Measurements from ENCODE around the gene ZNF384.
A peak's percentile ranks its signal among the peaks of the same experiment; 100 is the strongest.

Gene ZNF384

DNA sequence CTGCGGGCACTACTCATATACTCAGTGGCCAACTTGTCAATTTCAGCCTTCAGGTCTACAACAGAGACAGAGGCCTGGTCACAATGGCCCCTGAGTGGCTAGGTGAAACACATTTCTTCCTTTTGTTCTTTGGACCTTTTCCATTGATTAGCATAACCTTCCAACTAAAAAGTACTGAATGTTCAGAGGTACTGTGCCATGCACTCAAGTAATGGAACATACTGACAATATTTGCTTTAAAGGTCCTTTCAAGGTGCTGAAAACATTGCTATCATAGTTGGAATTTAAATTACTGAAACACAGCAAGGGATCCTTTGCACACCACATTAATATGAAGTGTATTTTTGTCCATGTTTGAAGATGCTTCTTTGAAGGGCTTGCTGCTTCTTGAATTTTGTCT is 35.8 kb downstream of the ZNF384 start:
- DNase-seq (ENCODE audit: low spot score) = no peak

DNA sequence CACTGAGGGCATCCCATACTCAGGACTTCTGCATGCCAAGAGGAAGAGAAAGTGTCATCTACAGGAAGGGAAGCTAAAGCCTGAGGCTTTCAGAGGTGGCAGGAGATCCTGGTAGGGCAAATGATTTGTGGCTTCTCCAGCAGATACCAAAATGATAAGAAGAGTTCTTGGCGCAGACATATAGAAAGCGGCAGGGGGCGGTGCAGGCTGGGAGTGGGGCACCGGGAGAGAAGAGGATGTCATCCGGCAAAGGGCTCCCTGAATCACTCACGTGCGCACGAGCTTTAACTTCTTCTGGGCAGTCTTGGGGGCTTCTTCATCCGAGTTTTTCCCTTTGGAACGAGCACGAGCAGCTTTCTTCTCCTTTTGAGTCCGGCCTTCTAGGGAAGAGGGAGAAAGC is 36.8 kb downstream of the ZNF384 start:
- no peak for DNase-seq (ENCODE audit: low spot score)

DNA sequence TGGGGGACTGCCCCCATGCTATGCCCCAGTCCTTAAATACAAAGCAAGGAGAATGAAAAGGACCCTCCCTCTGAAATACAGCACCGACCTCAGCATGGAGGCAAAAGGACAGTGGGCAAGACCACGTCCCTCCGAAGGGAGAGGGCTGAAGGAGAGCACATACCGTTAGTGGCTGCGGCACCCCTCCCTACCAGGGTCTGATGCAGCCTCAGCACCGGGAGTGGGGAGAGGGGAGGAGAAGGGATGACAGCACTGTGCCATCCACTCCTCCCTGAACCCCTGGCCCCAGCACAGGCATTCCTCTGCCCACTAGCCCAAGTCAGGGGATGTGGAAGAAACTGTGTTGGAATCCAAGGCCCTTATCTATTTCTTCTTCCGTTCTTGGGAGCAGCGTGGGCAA is 38.3 kb downstream of the ZNF384 start:
- no peak for DNase-seq (ENCODE audit: low spot score)

DNA sequence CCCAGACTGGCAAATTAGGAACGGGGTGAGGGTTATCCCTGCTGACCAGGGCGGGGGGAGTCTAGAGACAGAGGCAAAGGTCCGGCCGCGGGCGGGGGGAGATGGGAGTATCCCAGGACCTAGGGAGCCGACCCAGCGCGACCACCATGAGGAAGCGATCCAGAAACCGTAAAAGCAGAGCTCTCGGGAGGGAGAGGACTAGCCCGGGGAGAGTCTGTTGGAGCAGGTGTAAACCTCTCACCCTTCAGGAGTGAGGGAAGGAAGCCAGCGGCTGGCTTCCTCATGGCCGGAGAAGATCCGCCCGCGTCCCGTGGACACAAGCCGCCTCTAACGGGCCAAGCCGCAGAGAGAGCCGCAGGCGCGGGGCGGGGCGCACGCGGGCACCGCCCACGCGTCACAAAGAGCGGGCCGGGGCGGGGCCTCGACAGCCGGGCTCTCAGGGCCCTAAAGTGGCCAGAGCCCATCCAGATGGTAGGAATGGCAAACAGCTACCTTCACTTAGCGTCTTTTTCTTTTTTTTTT is 42.0 kb downstream of the ZNF384 start, which contains the start of gene ACRBP:
Gene ACRBP, minus strand, starts transcription at position 350 of the 522 bp plus-strand sequence. Its CDS starts 66 bp downstream, at position 284.
- peak; percentile 68 for DNase-seq (ENCODE audit: low spot score)

DNA sequence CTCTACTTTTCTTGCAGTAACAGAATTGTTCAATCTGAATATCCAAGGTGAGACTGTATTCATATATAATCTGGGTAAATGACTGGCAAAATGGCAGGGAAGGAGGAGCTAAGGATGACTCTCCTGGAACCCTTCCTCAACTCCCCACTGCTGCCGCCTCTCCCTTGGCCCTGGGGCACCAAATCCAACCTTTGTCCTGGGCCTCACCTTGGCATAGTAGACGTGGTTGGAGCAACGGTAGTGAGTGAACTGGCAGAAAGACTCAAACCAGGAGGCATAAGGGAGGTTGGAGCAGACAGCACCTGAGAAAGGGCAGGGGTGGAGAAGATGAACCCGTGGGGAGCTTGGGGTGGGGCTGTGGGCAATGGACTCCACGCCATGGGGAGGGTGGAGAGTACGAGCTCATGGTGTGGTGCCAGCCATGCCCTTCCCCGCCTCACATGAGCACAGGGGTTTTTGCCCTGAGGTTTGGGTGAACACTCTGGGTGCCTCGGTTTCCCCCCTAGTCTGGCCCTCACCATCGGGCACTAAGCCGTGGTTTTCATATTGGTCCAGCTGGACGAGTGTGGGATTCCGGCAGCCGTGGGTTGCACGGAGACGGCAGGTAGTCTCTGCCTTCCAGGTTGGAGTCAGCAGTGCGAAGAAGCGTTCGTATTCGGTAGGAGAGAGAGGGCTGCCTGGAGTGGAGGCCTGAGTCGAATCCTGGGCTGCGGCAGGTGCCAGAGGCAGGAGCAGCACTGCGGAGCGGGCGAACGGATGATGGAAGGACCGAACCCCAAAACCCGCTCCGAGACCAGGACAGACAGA is 42.7 kb downstream of the ZNF384 start:
- no peak for DNase-seq (ENCODE audit: low spot score)

- no peak for DNase-seq (ENCODE audit: low spot score)
Observed at GRCh38 chr12:6644903-6645302, 44.3 kb downstream of the ZNF384 start.

GRCh38 chr12:6644257-6644596 is 44.9 kb downstream of the ZNF384 start:
- no peak for DNase-seq (ENCODE audit: low spot score)

DNA sequence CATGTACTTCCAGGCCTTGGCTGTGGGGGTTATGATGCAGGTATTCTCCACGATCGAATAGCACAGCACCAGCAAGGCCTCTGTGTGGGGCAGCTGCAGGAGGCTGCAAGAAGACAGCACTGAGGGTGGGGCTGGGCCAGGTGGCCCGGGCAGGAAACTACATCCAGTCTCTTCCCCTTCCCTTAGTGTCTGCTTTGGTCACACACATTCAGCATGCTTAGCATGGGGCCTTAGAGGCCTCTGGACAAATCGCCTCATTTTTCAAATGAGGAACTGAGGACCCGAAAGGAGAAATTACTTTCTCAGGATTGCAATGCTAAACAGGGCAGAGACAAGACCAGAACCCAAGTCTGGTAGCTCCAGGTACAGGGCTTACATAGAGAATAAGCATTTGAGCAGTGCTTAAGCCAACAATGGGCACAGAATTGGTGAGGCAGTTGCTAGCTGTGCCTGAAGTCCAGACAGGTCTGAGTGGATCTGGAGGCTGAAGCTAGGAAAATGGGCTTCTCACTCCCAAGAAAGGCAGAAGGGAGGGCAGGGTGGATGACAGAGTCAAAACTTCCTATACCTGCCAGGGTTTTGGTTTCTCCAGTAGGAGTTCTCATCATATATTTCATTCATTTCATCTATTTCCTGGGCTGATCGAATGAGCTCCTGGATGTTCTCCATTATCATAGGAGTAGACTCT is 45.5 kb downstream of the ZNF384 start:
- DNase-seq (ENCODE audit: low spot score) = no peak

DNA sequence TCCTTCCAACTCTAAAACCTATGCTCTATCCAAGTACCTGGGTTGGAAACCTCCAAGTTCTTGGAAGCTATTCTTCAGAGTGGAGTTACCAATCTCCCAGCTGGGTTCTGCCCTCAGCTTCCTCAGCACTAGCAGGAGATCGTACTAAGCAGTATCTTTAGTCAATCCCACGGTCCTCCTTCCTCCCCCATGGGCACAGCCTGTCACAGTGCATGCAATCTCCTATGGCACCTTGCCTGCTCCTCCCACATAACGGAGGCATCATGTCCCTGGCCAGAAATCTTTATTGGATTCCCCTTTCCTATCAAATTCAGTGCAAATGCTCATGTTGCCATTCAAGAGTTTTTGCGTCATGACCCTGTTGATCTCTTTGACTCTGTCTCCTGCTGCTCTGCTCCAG is 48.0 kb downstream of the ZNF384 start:
- DNase-seq (ENCODE audit: low spot score) = no peak

GRCh38 chr12:6640497-6640896 is 48.7 kb downstream of the ZNF384 start:
- DNase-seq (ENCODE audit: low spot score) = no peak

- DNase-seq (ENCODE audit: low spot score) = no peak
Observed at GRCh38 chr12:6639151-6639801, 49.9 kb downstream of the ZNF384 start.

- no peak for DNase-seq (ENCODE audit: low spot score)
Observed at GRCh38 chr12:6638305-6638704, 50.9 kb downstream of the ZNF384 start.

GRCh38 chr12:6635856-6636531 is 53.2 kb downstream of the ZNF384 start, which contains the start of gene LPAR5:
TSS of gene LPAR5 (minus strand) at chr12:6635959. CDS start at chr12:6621248, 14,711 bp downstream.
- peak; percentile 52 for DNase-seq (ENCODE audit: low spot score)

DNA sequence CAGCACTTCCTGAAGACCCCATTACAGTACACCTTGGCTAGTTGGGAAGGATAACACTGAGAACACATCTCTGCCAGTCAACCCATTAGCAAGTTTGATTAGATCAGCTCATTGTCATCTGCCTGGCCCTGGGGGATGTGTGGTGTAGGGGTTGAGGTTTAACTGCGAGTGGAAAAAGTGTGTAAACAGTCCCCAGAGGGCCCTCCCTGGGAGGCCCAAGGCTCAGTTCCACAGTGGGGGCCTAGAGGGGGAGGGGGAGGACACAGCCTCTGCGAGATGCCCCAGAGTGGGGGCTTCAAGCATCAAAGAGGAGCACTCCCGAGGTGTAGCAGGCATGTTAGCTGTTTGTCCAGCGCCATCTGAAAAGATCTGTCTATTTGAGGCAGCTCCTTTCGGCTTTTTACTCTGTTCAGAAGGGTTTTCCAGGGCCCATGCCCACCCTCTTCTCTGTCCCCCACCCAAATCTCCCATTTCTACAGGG is 53.8 kb downstream of the ZNF384 start:
- no peak for DNase-seq (ENCODE audit: low spot score)

DNA sequence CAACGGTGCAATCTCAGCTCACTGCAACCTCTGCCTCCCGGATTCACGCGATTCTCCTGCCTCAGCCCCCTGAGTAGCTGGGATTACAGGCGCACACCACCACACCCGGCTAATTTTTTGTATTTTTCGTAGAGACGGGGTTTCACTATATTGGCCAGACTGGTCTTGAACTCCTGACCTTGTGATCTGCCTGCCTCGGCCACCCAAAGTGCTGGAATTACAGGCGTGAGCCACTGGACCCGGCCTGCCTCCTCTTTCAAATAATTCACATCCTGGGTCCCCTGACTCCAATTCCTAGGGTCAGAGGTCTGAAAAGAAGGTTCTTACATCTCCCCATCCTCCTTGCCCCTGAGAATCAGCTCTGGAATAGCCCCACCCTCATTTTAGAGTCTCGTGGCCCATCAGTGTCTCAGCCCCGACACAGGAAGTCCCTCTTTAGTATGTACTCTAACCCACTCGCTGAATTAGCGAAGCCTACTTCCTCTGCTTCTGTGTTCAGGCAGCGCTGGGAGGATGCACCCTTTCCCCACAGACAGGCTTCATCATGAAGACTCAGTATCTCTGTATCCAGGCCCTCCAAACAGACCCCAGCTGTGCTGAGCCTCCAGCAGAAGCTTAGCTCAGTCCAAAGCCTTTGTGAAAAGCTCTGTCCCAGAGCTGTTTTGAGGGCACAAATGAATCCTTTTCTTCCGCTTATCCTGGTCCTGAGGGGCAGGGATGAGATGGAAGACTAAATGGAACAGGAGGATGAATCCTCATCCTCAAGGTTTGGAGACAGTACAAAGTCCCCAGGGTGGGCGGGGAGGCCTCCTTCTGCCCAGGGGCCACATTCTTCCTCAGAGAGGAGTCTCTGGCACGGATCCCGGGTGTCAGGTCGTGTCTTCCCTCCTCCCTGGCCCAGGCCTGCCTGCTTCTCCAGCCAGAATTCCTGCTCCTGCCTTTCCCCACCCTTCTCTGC is 56.9 kb downstream of the ZNF384 start:
- no peak for DNase-seq (ENCODE audit: low spot score)

- DNase-seq (ENCODE audit: low spot score) = no peak
Observed at GRCh38 chr12:6631549-6631961, 57.6 kb downstream of the ZNF384 start.

GRCh38 chr12:6630736-6631135 is 58.4 kb downstream of the ZNF384 start:
- no peak for DNase-seq (ENCODE audit: low spot score)

GRCh38 chr12:6627616-6628015 is 61.6 kb downstream of the ZNF384 start:
- DNase-seq (ENCODE audit: low spot score) = no peak

DNA sequence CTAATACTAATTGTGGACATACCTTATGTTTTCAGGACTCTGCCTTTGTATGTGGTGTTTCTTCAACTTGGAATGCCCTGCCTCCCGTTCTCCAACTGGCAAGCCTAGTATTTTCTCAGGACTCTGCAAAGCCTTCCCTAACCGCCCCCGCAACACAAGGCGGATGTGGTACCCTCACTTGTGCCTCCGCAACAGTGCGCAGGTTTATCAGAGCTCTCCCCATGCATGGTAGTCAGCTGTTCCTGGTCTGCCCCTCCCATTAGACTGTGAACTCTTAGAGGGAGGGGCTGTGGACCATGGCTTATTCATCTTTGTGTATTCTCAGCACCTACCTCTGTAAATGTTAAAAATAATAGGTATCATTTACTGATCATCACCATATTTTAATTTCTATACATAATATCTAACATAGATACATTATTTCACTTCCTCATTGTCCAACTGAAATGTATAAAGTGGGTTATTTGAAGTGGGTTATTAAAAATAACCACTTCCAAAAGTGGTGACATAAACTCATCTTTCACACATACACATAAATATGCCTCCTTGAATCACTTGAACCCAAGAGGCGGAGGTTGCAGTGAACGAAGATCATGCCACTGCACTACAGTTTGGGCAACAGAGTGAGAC is 62.4 kb downstream of the ZNF384 start:
- no peak for DNase-seq (ENCODE audit: low spot score)

DNA sequence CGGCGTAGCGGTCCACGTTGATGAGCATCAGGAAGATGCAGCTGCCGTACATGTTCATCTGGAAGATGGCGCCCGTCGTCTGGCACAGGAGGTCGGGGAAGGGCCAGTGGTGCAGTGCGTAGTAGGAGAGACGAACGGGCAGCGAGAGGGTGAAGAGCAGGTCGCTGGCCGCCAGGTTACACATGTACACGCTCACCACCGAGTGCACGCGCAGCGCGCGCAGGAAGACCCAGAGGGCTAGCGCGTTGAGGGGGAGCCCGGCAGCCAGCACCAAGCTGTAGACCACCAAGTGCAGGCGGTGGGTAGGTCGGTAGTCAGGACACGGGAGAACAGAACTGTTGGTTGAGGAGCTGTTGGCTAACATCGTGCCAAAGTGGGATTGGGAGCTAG is 68.3 kb downstream of the ZNF384 start:
- no peak for DNase-seq (ENCODE audit: low spot score)

Measured in AG08395 (cell line).